NAMALWA (cell line): ENCODE results near the gene SULF2.

ENCODE experiments used
- DNase-seq: peaks from one replicate; pipeline ENCODE4 v3.0.0-alpha.2; 2015; ENCODE audit warnings: low spot score

SULF2 gene

GRCh38 chr20:47762699-47763268, 22.5 kb downstream of the SULF2 start:
- DNase-seq = no peak

- DNase-seq = no peak
Observed at GRCh38 chr20:47761482-47762047, 23.7 kb downstream of the SULF2 start.

- DNase-seq = no peak
Observed at GRCh38 chr20:47760686-47761481, 24.4 kb downstream of the SULF2 start.

GRCh38 chr20:47758517-47759450, 26.5 kb downstream of the SULF2 start:
- DNase-seq = no peak

DNA sequence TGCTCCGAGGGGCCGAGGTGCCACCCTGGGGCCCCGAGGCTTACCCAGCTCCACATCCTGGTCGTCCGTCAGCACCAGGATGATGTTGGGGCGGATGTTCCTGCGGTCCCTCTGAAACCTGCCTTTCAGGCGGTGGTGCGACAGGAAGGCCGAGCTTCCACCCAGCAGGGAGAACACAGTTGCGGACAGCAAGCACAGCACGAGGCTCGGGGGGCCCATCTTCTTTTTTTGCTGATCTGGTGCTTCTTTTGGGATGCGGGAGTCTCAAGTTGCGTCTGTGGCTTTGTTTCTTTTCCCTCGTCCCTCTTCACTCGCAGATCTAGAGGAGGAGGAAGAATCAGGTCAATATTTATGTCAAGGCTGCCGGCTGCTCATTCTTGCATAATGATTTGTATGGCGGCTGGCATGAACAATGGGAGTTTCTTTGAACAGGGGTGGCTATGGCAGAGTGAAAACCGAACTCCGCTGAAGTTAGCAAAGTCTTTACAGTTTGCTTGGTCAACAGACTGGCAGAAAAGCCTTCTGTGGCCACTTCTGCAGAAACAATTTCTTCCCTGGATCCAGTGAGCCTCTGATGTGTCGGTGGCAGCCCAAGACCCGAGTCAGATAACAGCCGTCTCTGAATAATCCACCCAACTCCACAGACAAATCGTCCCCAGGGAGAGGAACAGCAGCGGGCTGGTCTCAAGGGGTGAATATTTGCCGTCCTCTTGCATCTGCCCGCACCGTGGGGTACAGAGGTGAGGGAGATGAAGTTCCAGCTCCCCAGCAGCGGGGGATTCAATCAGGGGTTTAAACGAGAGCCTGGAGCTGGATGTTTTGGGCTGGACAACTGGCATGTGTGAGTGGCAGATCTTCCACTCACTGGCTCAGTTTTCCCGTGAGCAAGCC, 27.9 kb downstream of the SULF2 start:
- no peak for DNase-seq

DNA sequence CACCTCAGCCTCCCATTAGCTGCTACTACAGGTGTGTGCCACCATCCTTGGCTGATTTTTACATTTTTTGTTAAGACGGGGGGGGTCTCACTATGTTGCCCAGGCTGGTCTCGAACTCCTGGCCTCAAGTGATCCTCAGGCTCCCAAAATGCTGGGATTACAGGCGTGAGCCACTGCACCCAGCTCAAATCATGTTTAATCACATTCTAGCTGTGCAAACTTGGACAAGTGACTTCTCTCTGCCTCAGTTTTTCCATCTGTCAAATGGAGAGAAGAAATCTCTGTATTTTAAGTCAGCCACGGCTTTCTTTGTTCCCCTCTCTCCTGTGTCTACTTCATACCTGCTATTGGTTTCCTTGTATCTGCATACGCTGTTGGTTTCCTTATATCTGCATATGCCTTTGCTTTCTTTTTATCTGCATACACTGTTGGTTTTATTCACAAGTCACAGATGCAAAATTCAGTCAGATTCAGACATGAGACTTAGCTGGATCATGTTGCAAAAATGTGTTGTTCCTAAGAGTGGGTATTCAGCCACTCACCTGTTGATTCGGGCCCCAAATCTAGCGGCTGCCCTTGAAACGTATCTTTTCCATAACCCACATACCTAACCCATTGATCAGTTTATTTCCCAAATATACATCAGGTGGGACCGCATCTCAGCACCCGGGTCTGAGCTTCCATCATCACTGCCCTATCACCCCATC, 30.2 kb downstream of the SULF2 start:
- no peak for DNase-seq

DNA sequence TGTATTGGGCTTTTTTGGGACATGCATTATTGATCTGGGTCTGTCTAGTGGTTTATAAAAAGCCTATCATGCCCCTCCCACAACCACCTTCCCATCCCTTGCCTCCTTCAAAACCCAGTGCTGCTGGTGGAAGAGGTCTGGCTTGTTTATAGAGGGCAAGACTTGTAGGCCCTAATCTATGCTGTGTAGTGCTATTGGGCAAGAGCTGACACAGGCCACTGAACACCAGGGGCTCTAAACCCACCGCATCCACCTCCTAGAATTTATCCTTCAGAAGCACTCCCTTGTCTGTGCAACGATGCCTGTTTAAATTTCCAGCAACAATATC, 30.9 kb downstream of the SULF2 start:
- DNase-seq = no peak

DNA sequence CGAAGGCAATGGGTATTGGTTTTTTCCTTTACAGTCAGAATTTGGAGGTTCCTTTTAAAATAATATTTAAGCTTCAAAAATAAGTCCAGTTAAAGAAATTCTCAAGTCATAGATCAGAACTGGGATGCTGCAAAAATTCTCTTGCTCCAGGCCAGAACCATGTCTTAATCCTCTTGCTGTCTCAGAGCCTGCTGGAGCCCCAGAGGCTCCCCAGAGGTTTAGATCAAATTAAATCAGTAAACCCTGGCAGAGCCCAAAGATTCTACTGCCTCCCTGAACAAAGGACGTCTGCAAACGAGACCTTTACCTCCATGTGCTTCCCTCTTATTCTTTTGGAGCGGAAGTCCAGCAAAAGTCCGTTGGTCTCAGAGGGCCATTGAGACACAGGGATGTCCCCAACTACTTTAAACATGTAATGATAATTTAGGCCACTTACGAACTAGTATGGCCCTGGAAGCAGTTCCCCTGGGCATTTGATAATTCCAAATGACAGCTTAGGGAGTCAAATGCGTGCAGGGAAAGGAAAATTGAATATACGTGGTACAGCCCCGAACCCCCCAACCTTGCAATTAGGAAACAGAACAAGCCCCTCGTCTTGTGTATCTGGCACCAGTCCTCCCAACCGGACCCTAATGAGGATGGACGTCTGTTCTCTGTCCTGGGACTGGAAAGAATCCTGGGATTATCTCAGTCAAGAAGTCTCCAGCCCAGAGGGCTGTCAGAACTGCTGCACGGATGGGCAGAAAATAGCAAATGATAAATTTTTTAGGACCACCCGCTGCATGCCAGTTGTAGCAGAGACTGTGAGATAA, 31.5 kb downstream of the SULF2 start:
- no peak for DNase-seq

- DNase-seq = no peak
Observed at GRCh38 chr20:47751449-47751848, 33.8 kb downstream of the SULF2 start.

DNA sequence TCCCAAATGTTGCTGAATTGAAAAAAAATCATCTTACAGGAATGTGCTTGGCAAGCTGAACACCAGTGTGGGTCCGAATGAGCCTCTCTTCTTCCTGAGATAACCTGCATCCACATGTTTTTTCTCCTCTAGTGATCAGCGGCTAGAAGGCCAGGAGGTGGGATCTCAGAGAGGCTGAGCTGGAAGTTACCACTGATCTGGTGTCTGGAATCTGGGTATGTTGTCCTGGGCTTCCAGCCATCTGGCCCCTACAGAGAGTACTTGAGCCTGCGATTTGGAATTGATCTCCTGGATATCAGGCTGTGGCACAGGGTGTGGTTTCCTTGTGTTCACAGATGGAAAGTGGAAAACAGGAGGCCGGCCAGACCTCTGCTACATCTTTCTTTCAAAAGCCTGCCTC, 35.9 kb downstream of the SULF2 start:
- no peak for DNase-seq

GRCh38 chr20:47748823-47749222, 36.5 kb downstream of the SULF2 start:
- DNase-seq = peak; percentile 26

DNA sequence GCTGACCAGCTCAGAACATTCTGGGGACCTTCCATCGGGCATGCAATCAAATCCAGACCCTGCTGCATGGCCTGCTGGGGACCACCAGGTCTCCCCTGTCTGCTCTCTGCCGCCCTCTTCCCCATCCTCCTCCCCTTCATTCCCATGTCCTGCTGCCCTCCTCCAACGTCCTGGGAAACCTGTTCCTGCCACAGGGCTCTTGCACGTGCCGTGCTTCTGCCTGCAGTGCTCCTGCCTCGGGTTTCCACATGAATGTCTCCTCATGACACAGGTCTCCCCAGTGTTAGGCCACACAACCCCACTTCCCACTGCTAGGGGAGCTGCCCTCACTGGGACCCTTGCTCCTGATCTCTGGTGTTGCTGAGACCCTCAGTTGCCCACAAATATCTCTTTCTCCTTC, 37.2 kb downstream of the SULF2 start:
- no peak for DNase-seq

- no peak for DNase-seq
Observed at GRCh38 chr20:47747669-47748031, 37.6 kb downstream of the SULF2 start.

GRCh38 chr20:47744803-47745202, 40.5 kb downstream of the SULF2 start:
- DNase-seq = no peak

DNA sequence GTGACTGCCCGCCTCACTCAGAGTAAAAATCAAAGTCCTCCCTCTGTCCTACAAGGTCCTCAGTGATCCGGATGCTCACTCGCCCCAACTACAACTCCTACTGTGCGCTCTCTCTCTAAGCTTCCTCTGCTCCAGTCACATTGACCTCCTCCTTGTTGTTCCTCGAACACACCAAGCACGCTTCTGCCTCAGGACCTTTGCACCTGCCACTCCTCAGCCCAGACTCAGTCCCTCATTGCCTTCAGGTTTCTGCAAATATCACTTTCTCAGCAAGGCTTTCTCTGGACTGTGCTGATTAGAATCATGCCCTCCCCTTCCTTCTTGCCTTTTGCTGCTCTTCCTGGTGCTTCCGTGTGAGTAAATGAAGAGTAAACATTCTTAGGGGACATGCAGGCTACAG, 41.6 kb downstream of the SULF2 start:
- no peak for DNase-seq

GRCh38 chr20:47741669-47742608, 43.3 kb downstream of the SULF2 start:
- no peak for DNase-seq

- DNase-seq = no peak
Observed at GRCh38 chr20:47740862-47741184, 44.5 kb downstream of the SULF2 start.

GRCh38 chr20:47740121-47740861, 45.0 kb downstream of the SULF2 start:
- no peak for DNase-seq
